Measurements from ENCODE around the gene SMAD3.

- TF ChIP-seq CTCF (IDR thresholded peaks at IDR 0.05) (no peak), POLR2A (IDR thresholded peaks at IDR 0.05) (no peak)
These were observed 162.4 kb downstream of the SMAD3 start for GRCh38 chr15:67227846-67228245.
